BE2C (cell line): Measurements from ENCODE around the gene CMYA5.

Experiments
- DNase-seq: peaks from one replicate; pipeline ENCODE4 v3.0.0-alpha.2; 2020
- H3K27me3 ChIP-seq: fragments of 250-450 bp; sonication (Bioruptor Pico); 2 replicates; pipeline ENCODE4 v1.5.1; 2020; ENCODE audit warnings: mild to moderate bottlenecking
- H3K36me3 ChIP-seq: fragments of 250-450 bp; sonication (Bioruptor Pico); 2 replicates; pipeline ENCODE4 v1.5.1; 2020; ENCODE audit warnings: mild to moderate bottlenecking
- H3K4me1 ChIP-seq: fragments of 250-450 bp; sonication (Bioruptor Pico); 2 replicates; pipeline ENCODE4 v1.5.1; 2020
- H3K4me3 ChIP-seq: 2 replicates; pipeline ENCODE4 v1.5.1; 2011; ENCODE audit warnings: low read depth, low read length
- H3K9me3 ChIP-seq: fragments of 250-450 bp; sonication (Bioruptor Pico); 2 replicates; pipeline ENCODE4 v1.5.1; 2020
- TF ChIP-seq, protein P1 (sequence below): IDR thresholded peaks from 2 replicates; pipeline ENCODE4 v1.5.1; 2012; ENCODE audit warnings: mild to moderate bottlenecking, low read depth, low read length

CMYA5 gene

DNA sequence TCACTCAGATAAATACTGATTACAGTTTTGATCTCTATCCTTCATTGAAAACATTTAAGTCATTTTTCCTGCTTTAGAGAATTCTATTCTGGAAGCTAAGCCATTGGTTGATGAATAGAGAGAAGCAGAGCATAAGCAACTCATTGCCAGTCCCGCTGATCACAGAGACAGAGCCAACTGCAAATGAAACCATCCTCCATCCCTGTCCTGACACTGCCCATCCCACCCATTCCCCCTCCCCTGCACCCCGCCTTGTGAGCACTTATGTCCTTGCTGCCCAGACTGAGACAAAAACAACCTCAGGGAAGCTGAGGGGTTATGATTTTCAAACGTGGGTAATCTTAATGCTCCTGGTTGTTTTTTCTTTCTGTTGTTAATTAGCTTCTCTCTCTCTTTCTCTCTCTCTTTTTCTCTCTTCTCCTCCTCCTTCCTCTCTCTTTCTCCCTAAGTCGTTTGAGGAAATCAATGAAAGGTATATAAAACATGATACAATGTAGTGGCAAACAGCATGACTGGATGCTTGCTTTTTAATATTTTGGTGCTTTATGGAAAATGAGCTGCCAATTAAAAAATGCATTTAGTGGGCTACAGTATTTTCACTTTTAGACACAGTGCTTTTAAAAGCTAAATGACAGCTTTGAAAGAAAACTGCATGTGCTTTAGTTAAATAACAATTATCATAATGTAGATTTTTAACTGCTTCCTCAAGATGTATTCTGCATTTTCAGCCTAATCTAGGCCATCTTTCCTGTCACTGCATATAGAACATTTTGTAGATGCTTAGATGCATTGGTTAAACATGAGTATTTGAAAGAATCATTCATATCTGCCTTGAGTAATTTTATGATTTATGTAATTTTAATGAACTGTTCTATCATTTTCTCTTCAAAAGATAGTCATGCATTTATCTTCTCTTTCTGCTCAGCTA lies 57.3 kb downstream of the CMYA5 start:
- DNase-seq: no peak
- peaks cover 29% of the 10 kb centered on the region for H3K27me3 ChIP-seq
- no peak overlapping the region for H3K4me3 ChIP-seq
- H3K9me3 ChIP-seq: no peaks in the 10 kb centered on the region
- H3K36me3 ChIP-seq: no peaks in the 10 kb centered on the region
- TF ChIP-seq, protein P1, sequence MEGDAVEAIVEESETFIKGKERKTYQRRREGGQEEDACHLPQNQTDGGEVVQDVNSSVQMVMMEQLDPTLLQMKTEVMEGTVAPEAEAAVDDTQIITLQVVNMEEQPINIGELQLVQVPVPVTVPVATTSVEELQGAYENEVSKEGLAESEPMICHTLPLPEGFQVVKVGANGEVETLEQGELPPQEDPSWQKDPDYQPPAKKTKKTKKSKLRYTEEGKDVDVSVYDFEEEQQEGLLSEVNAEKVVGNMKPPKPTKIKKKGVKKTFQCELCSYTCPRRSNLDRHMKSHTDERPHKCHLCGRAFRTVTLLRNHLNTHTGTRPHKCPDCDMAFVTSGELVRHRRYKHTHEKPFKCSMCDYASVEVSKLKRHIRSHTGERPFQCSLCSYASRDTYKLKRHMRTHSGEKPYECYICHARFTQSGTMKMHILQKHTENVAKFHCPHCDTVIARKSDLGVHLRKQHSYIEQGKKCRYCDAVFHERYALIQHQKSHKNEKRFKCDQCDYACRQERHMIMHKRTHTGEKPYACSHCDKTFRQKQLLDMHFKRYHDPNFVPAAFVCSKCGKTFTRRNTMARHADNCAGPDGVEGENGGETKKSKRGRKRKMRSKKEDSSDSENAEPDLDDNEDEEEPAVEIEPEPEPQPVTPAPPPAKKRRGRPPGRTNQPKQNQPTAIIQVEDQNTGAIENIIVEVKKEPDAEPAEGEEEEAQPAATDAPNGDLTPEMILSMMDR: no peak
- no peaks in the 10 kb centered on the region for H3K4me1 ChIP-seq

DNA sequence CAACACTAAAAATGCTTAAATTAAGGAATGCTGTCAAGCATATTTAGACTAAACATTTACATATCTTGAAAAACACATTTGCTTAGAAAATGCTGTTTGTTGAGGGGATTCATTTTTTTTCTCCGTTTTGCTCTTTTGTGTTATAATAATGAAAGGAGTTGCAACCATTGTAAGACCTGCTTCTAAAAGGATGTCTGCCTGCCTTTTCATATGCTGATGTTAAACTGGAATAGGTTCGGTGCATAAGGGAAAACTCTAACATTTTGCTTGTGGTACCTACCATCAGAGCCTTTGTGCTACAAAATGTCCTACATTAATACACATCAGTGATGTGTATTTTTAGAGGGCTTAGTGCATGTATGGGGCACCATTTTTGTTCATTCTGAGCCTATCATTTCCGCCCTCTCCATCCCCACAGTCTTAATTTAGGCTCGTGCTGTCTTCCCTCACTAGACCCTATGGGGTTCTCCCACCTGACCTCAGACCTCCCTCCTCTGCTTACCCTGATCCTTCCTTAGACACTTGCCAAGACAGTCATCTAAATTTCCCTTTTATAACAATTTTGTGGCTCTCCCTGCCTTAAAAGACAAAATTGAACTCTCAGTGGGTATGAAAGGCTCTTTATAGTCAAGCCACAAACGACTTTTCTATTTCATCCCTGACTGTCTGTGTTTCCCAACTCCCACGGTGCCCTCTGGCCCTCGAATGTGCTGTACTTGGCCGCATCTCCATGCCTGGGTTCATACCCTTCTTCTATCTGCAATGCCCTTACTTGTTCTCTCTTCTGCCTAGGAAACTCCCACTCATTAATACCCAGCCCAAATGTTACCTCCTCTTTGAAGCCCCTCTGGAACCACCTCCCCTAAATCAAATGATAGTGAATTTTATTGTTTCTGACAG lies 61.2 kb downstream of the CMYA5 start:
- no peaks in the 10 kb centered on the region for H3K4me1 ChIP-seq
- peaks cover 32% of the 10 kb centered on the region for H3K27me3 ChIP-seq

DNA sequence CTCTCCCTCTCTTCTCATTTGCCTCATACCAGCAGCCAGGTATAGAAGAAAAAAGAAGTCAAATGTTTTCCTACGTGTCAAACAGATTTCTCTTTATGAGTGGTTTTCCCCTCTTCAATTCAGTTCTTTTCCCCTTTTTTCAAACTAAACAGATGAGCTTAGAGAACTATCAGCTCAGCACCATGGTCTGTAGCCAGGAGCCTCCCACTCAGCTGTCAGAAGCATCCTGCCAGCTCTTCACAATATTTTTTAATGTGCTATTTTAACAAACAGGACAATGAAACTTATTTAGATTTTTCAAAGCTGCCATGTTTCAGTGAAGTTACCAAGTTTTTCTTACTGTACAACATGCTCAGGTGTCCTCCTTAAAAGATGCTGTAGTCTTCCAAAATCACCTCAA lies 63.5 kb downstream of the CMYA5 start:
- DNase-seq: no peak
- no peaks in the 10 kb centered on the region for H3K4me1 ChIP-seq
- no peaks in the 10 kb centered on the region for H3K9me3 ChIP-seq
- no peaks in the 10 kb centered on the region for H3K36me3 ChIP-seq
- H3K4me3 ChIP-seq: no peak overlapping the region
- peaks cover 32% of the 10 kb centered on the region for H3K27me3 ChIP-seq
- TF ChIP-seq, protein P1: no peak

More for the DNA sequence above, 61.2 kb downstream of the CMYA5 start:
- TF ChIP-seq, protein P1: no peak
- no peak for DNase-seq
- H3K9me3 ChIP-seq: no peaks in the 10 kb centered on the region
- no peaks in the 10 kb centered on the region for H3K36me3 ChIP-seq
- H3K4me3 ChIP-seq: no peak overlapping the region

DNA sequence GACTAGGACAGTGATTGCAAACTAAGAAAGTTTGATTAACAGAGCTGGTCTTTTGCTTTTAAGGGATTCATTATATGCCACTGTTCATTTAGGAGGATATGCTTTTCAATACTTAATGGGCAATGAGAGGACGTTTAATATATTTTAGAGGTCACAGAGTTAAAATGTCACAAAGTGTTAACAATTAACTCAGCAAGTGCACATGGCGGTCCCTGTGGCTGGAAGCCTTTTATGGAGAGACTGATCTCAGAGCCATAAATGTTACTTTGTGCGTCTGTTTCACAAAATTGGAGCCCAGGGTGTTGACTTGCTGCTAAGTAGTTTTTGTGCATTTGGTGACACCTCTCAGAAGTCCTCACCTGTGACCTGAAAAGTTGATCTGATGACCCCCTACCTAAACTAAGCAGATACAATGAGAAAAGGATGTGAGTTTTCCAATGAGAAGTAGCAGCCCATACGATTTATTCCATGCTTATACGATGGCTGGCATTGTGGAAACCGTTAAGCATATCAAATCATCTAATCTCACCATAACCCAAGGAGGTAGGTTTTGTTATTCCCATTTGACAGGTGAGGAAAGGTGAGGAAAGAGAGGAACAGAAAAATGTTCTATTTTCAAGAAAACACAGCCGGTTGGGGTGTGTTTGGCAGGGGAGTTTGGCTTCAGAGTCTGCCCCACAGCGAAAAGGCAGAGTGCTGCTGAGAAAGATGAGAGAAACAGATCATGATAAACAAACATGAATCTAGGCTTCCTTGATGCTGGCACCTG lies 64.4 kb downstream of the CMYA5 start:
- TF ChIP-seq, protein P1: no peak
- no peak for DNase-seq
- Histone ChIP-seq H3K27me3 (peaks cover 28% of the 10 kb centered on the region), H3K4me3 (no peak overlapping the region), H3K36me3 (no peaks in the 10 kb centered on the region), H3K4me1 (no peaks in the 10 kb centered on the region), H3K9me3 (no peaks in the 10 kb centered on the region)

DNA sequence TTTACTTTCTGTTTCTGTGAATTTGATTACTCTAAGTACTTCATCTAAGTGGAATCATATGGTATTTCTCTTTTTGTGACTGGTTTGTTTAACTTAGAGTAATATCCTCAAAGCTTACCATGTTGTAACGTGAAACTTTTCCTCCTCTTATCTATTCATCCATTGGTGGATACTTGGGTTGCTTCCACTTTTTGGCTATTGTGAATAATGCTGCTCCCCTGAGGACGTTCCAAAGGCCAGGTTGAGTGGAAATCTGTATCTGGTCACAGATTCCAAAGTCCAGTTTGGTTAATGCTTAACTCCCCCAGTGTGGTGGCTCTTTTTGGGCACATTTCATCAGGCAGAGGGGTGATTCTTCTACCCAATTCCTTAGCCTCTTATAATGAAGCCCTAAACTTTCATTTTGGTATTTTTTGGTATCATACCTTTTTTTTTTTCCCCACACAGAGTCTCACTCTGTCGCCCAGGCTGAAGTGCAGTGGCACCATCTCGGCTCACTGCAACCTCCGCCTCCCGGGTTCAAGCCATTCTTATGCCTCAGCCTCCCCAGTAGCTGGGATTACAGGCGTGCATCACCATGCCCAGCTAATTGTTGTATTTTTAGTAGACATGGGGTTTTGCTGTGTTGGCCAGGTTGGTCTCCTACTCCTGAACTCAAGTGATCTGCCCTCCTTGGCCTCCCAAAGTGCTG lies 65.4 kb downstream of the CMYA5 start:
- Histone ChIP-seq H3K27me3 (peaks cover 22% of the 10 kb centered on the region), H3K4me1 (no peaks in the 10 kb centered on the region), H3K9me3 (no peaks in the 10 kb centered on the region), H3K4me3 (no peak overlapping the region), H3K36me3 (no peaks in the 10 kb centered on the region)
- no peak for DNase-seq
- TF ChIP-seq, protein P1: no peak
